GM19025 (cell line): Measurements from ENCODE around the gene NT5E.
"Not testable (repeated sequence)": the region's sequence is repeated elsewhere in the genome, so short reads cannot be mapped to it uniquely, and the experiment has no call there.

ENCODE experiments used
- ATAC-seq: cut with Tn5 transposase; IDR thresholded peaks from one replicate; pipeline ENCODE4 v1.9.1; 2021; ENCODE audit warnings: mild to moderate bottlenecking, low read depth, moderate library complexity; ENCODE audit not compliant: unreplicated experiment

NT5E gene

GRCh38 chr6:85449818-85450759, at the start of gene NT5E:
Gene NT5E, plus strand, starts transcription at chr6:85450083. Its CDS starts 57 bp downstream, at chr6:85450140.
- peak; percentile 87 for ATAC-seq

- no peak for ATAC-seq
Measured at GRCh38 chr6:85400331-85400730, 49.6 kb upstream of the NT5E start.

- no peak for ATAC-seq
Measured at GRCh38 chr6:85401186-85402021, 48.5 kb upstream of the NT5E start.

GRCh38 chr6:85402071-85402470, 47.8 kb upstream of the NT5E start:
- no peak for ATAC-seq

- no peak for ATAC-seq
Measured at GRCh38 chr6:85402922-85403321, 47.0 kb upstream of the NT5E start.

GRCh38 chr6:85403331-85404015, 46.4 kb upstream of the NT5E start:
- ATAC-seq: no peak

- not testable (repeated sequence) for ATAC-seq
Measured at GRCh38 chr6:85404016-85404563, 45.8 kb upstream of the NT5E start.

GRCh38 chr6:85404564-85405174, 45.2 kb upstream of the NT5E start:
- peak; percentile 16 for ATAC-seq

- ATAC-seq: peak; percentile 77
Measured at GRCh38 chr6:85405175-85405852, 44.6 kb upstream of the NT5E start.

GRCh38 chr6:85405853-85406198, 44.1 kb upstream of the NT5E start:
- ATAC-seq: no peak

- ATAC-seq: no peak
Measured at GRCh38 chr6:85406641-85407075, 43.2 kb upstream of the NT5E start.

GRCh38 chr6:85408039-85408438, 41.8 kb upstream of the NT5E start:
- no peak for ATAC-seq

- ATAC-seq: no peak
Measured at GRCh38 chr6:85412911-85413430, 36.9 kb upstream of the NT5E start.

GRCh38 chr6:85416049-85416448, 33.8 kb upstream of the NT5E start:
- no peak for ATAC-seq

GRCh38 chr6:85416766-85417165, 33.1 kb upstream of the NT5E start:
- no peak for ATAC-seq

- no peak for ATAC-seq
Measured at GRCh38 chr6:85417336-85417735, 32.5 kb upstream of the NT5E start.

GRCh38 chr6:85418059-85418458, 31.8 kb upstream of the NT5E start:
- ATAC-seq: no peak

GRCh38 chr6:85419046-85419759, 30.7 kb upstream of the NT5E start:
- peak; percentile 58 for ATAC-seq

- no peak for ATAC-seq
Measured at GRCh38 chr6:85420551-85420950, 29.3 kb upstream of the NT5E start.
